VCaP (cell line): ENCODE data around the gene LINC01488.

Source experiments
- H3K27ac ChIP-seq: fragments of 450-650 bp; 2 replicates; pipeline ENCODE4 v1.5.1; 2017
- CTCF ChIP-seq: fragments of 450-650 bp; conservative IDR thresholded peaks from 2 replicates; pipeline ENCODE4 v1.5.1; 2017; ENCODE audit warnings: mild to moderate bottlenecking, moderate library complexity

Gene LINC01488

DNA sequence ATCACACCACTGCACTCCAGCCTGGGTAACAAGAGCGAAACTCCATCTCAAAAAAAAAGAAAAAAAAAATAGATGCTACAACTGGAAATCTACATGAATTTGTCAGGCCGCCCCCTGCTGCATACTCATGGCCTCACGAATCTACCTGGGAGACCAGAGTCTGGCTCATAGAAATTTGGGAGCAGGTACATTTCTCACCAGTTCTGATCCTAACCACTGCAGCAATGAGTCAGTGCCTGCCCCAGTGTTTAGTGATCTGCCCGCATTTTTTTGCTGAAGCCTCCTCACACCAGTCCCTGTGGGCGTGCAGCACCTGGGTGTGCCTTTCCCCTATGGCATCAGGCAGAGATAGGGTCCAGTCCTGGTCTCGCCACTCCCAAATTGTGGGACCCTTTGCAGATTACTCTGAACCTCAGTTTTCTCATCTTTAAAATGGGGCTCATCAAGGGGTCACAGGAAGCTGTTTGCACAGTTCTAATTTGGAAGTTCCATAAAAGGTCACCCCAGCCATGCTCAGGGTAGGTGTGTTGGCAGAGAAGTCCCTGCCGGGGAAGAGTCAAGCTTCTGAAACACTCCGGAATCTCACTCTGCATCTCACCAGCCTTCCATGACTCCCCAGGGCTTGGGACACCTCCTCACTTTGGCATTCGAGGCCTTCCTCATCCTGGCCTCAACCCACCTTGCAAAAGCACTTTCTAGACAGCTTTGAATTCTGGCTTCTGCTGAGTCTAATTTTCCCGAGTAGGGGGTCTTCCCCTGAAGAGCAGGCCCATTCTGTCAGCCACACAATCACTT lies 39.3 kb upstream of the LINC01488 start:
- peak overlapping the region; percentile 32; the same call in 1 of the 2 replicates for H3K27ac ChIP-seq
- TF ChIP-seq CTCF = no peak

DNA sequence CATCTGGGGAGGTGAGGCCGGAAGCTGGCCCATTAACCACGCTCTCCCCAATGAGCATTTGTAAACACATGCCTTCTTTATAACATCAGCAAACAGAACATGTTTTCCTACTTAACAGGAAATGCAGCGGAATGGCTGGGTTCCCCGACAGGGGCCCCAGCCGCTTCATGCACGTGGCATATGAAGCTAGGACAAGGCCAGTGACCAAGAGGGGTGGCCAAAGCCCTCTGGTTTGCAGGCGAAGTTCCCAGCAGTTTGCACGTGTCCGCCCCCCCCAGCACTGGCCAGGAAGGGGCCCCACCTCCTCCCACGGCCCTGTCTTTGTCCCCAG lies 38.7 kb upstream of the LINC01488 start:
- H3K27ac ChIP-seq = peak overlapping the region; percentile 32; the same call in 1 of the 2 replicates
- no peak for TF ChIP-seq CTCF

GRCh38 chr11:69443138-69443967 lies 38.1 kb upstream of the LINC01488 start:
- no peak for TF ChIP-seq CTCF
- peak overlapping the region; percentile 32; the same call in 1 of the 2 replicates for H3K27ac ChIP-seq

- TF ChIP-seq CTCF = no peak
- no peak overlapping the region for H3K27ac ChIP-seq
Measured at GRCh38 chr11:69443968-69444364, 37.5 kb upstream of the LINC01488 start.

DNA sequence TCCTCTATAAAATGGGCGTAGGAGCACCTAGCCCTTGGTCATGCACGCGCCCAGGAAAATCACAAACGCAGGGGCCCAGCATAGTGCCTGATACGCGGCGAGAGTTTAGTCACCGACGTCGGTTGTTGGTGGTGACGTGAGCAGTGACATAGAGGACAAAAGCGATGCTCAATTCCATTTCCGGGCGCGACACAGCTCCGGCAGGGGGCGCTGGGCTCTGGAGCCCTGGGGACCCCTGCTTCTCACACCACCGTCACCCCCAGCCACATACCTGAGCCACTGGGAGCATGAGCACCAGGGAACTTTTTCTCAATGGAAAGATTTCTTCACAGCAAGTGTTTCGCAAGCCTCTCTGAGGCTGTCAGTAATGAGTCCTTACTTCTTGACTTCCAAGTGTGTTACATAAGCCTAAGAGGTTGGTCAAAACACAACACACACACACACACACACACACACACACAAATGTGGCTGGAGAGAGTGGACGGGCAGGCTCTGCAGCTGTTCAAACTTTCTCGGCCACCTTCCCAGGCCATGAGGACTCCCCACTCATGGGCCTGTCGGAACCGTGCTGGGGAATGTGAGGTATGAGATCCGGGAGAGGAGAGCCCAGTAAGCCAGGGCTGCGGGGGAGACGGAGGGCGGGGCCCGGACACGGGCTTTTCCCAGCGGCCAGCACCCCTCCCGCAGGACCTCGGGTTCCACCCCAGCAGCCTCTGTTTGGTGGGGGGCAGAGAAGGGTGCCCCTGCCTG lies 36.9 kb upstream of the LINC01488 start:
- TF ChIP-seq CTCF = no peak
- no peak overlapping the region for H3K27ac ChIP-seq

DNA sequence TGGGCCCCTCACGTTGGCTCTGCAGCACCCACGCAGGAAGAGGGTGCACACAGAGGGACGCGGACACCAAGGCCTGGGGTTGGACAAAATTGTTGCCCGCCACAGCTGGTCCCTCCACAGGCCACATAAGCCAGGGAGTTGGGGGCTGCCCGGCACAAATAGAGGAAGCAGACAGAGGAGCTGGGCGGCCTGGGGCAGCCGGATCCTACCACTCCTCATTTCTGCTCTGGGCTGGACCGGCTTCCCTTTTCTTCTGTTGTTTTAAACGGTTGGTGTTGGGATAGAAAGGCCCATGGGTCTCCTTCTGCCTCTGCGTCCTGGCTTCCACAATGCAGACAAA lies 36.4 kb upstream of the LINC01488 start:
- no peak overlapping the region for H3K27ac ChIP-seq
- TF ChIP-seq CTCF = no peak

DNA sequence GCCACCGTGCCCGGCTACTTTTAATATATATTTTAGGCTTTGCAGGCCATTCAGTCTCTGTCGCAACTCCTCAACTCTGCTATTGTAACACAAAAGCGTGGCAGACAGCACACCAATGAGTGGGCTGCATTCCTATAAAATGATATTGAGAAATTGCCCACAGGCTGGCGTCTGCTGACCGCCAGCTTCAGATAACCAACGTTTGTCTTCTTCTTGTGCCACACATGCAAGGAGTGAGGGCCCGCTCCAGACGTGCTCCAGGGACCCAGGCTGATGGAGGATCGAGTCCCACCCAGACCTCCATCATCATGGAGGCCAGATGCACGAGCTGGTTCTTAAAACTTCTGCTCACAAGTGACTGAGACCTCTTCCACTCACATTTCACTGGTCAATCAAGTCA lies 35.4 kb upstream of the LINC01488 start:
- no peak overlapping the region for H3K27ac ChIP-seq
- TF ChIP-seq CTCF = no peak
